Thyroid gland (tissue), 4 donors: ENCODE results near the gene CLIP3.

Source experiments
- POLR2A ChIP-seq, 2 donors: fragments of 450-650 bp; IDR thresholded peaks; one replicate each; pipeline ENCODE4 v1.6.1; 2017; ENCODE audit warnings: antibody characterized with exemption in 2 of 2, mild to moderate bottlenecking in 2 of 2, moderate library complexity in 1 of 2
- TF ChIP-seq, protein P1 (sequence below), 6 experiments: fragments of 200-600 bp in 3 of 6; fragments of 450-650 bp in 3 of 6; sonication (generic) in 3 of 6; IDR thresholded peaks; one replicate each; pipeline ENCODE4 v1.5.1; 2016 to 2019; ENCODE audit warnings: antibody characterized with exemption in 6 of 6, mild to moderate bottlenecking in 2 of 6, inconsistent platforms in 1 of 6, moderate library complexity in 1 of 6

DNA sequence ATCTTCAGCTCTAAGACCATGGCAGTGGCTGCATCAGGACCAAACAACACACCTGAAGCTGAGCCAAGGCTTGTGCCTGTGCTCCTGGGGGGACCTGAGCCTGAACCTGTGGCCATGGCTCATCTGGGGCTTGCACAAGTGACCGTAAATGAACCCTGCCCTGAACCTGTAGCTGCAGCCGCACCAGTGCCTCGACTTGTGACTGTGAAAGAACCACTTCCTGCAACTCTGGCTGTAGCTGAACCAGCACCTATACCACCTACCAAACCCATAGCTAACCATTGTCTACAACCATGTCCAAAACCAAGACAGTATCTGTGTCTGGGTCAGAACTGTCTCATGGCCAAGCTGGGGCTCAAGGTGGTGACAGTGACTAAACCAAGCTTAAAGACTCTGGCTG, 65.9 kb downstream of the CLIP3 start:
- TF ChIP-seq, protein P1, sequence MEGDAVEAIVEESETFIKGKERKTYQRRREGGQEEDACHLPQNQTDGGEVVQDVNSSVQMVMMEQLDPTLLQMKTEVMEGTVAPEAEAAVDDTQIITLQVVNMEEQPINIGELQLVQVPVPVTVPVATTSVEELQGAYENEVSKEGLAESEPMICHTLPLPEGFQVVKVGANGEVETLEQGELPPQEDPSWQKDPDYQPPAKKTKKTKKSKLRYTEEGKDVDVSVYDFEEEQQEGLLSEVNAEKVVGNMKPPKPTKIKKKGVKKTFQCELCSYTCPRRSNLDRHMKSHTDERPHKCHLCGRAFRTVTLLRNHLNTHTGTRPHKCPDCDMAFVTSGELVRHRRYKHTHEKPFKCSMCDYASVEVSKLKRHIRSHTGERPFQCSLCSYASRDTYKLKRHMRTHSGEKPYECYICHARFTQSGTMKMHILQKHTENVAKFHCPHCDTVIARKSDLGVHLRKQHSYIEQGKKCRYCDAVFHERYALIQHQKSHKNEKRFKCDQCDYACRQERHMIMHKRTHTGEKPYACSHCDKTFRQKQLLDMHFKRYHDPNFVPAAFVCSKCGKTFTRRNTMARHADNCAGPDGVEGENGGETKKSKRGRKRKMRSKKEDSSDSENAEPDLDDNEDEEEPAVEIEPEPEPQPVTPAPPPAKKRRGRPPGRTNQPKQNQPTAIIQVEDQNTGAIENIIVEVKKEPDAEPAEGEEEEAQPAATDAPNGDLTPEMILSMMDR (IDR thresholded peaks at IDR 0.05): no peak
- TF ChIP-seq POLR2A (IDR thresholded peaks at IDR 0.05): no peak
